Activated naive CD4-positive, alpha-beta T cell treated with anti-CD3 and anti-CD28 coated beads, Interleukin-2, amount 50 U/mL, for 24 hours (primary cell): ENCODE measurements around the gene TCL1A.

ENCODE experiments used
- H3K27ac Mint-ChIP-seq: one replicate; pipeline ENCODE4 v1.8.0; 2021; ENCODE audit warnings: mild to moderate bottlenecking, mixed read lengths
- H3K27me3 Mint-ChIP-seq: one replicate; pipeline ENCODE4 v1.8.0; 2021; ENCODE audit warnings: mixed read lengths
- H3K36me3 Mint-ChIP-seq: one replicate; pipeline ENCODE4 v1.8.0; 2021; ENCODE audit warnings: mixed read lengths
- H3K4me1 Mint-ChIP-seq: one replicate; pipeline ENCODE4 v1.8.0; 2021; ENCODE audit warnings: mixed read lengths
- H3K4me3 Mint-ChIP-seq: one replicate; pipeline ENCODE4 v1.8.0; 2021; ENCODE audit warnings: mild to moderate bottlenecking, mixed read lengths
- H3K9me3 Mint-ChIP-seq: one replicate; pipeline ENCODE4 v1.8.0; 2021; ENCODE audit warnings: mixed read lengths

TCL1A gene

GRCh38 chr14:95695913-95696312, 18.0 kb downstream of the TCL1A start:
- H3K9me3 Mint-ChIP-seq: no peaks in the 10 kb centered on the region
- no peaks in the 10 kb centered on the region for H3K4me1 Mint-ChIP-seq
- no peak overlapping the region for H3K4me3 Mint-ChIP-seq
- H3K36me3 Mint-ChIP-seq: no peaks in the 10 kb centered on the region
- H3K27me3 Mint-ChIP-seq: peaks cover 21% of the 10 kb centered on the region
- H3K27ac Mint-ChIP-seq: peak overlapping the region; percentile 57

- no peaks in the 10 kb centered on the region for H3K9me3 Mint-ChIP-seq
- H3K27ac Mint-ChIP-seq: no peak overlapping the region
- no peak overlapping the region for H3K4me3 Mint-ChIP-seq
- H3K4me1 Mint-ChIP-seq: no peaks in the 10 kb centered on the region
- H3K27me3 Mint-ChIP-seq: peaks cover 18% of the 10 kb centered on the region
- no peaks in the 10 kb centered on the region for H3K36me3 Mint-ChIP-seq
Observed at GRCh38 chr14:95695051-95695450, 18.9 kb downstream of the TCL1A start.

GRCh38 chr14:95692109-95692508, 21.8 kb downstream of the TCL1A start:
- Mint-ChIP-seq H3K4me1 (no peaks in the 10 kb centered on the region), H3K27ac (no peak overlapping the region), H3K4me3 (no peak overlapping the region), H3K27me3 (peaks cover 14% of the 10 kb centered on the region), H3K36me3 (no peaks in the 10 kb centered on the region), H3K9me3 (no peaks in the 10 kb centered on the region)

GRCh38 chr14:95691591-95691990, 22.3 kb downstream of the TCL1A start:
- Mint-ChIP-seq H3K4me1 (no peaks in the 10 kb centered on the region), H3K9me3 (no peaks in the 10 kb centered on the region), H3K27me3 (peaks cover 14% of the 10 kb centered on the region), H3K27ac (no peak overlapping the region), H3K36me3 (no peaks in the 10 kb centered on the region), H3K4me3 (no peak overlapping the region)

- H3K27me3 Mint-ChIP-seq: peaks cover 8% of the 10 kb centered on the region
- H3K36me3 Mint-ChIP-seq: no peaks in the 10 kb centered on the region
- no peaks in the 10 kb centered on the region for H3K4me1 Mint-ChIP-seq
- no peak overlapping the region for H3K4me3 Mint-ChIP-seq
- H3K27ac Mint-ChIP-seq: no peak overlapping the region
- no peaks in the 10 kb centered on the region for H3K9me3 Mint-ChIP-seq
Observed at GRCh38 chr14:95690815-95691214, 23.1 kb downstream of the TCL1A start.

- Mint-ChIP-seq H3K27me3 (peaks cover 6% of the 10 kb centered on the region), H3K27ac (no peak overlapping the region)
Observed at GRCh38 chr14:95689441-95689840, 24.5 kb downstream of the TCL1A start.

GRCh38 chr14:95686935-95687334, 27.0 kb downstream of the TCL1A start:
- peak overlapping the region; percentile 31 for H3K27ac Mint-ChIP-seq
- no peaks in the 10 kb centered on the region for H3K36me3 Mint-ChIP-seq
- H3K4me1 Mint-ChIP-seq: no peaks in the 10 kb centered on the region
- no peak overlapping the region for H3K4me3 Mint-ChIP-seq
- H3K9me3 Mint-ChIP-seq: no peaks in the 10 kb centered on the region
- peaks cover 4% of the 10 kb centered on the region for H3K27me3 Mint-ChIP-seq

More at GRCh38 chr14:95689441-95689840, 24.5 kb downstream of the TCL1A start:
- Mint-ChIP-seq H3K4me3 (no peak overlapping the region), H3K9me3 (no peaks in the 10 kb centered on the region), H3K4me1 (no peaks in the 10 kb centered on the region), H3K36me3 (no peaks in the 10 kb centered on the region)

- H3K36me3 Mint-ChIP-seq: no peaks in the 10 kb centered on the region
- peak within 1 kb of the TSS; percentile 31 for H3K27ac Mint-ChIP-seq
- peaks cover 4% of the 10 kb centered on the region for H3K27me3 Mint-ChIP-seq
- H3K4me1 Mint-ChIP-seq: no peaks in the 10 kb centered on the region
- H3K4me3 Mint-ChIP-seq: no peak within 1 kb of the TSS
- no peaks in the 10 kb centered on the region for H3K9me3 Mint-ChIP-seq
Observed at GRCh38 chr14:95685978-95686922, 27.7 kb downstream of the TCL1A start, which contains the start of gene TCL1B. TSS of gene TCL1B (plus strand) at chr14:95686426. CDS start at chr14:95686468, 42 bp downstream.

- Mint-ChIP-seq H3K27ac (no peak overlapping the region), H3K36me3 (no peaks in the 10 kb centered on the region), H3K4me1 (no peaks in the 10 kb centered on the region), H3K9me3 (no peaks in the 10 kb centered on the region), H3K4me3 (no peak overlapping the region), H3K27me3 (peaks cover 14% of the 10 kb centered on the region)
Observed at GRCh38 chr14:95683793-95684192, 30.1 kb downstream of the TCL1A start.

GRCh38 chr14:95681153-95681552, 32.8 kb downstream of the TCL1A start:
- Mint-ChIP-seq H3K4me1 (no peaks in the 10 kb centered on the region), H3K4me3 (no peak overlapping the region), H3K36me3 (no peaks in the 10 kb centered on the region), H3K27me3 (peaks cover 12% of the 10 kb centered on the region), H3K27ac (no peak overlapping the region), H3K9me3 (no peaks in the 10 kb centered on the region)

GRCh38 chr14:95679998-95680735, 33.8 kb downstream of the TCL1A start:
- Mint-ChIP-seq H3K4me3 (no peak overlapping the region), H3K9me3 (no peaks in the 10 kb centered on the region), H3K27me3 (peaks cover 17% of the 10 kb centered on the region), H3K36me3 (no peaks in the 10 kb centered on the region), H3K27ac (no peak overlapping the region), H3K4me1 (no peaks in the 10 kb centered on the region)

- no peaks in the 10 kb centered on the region for H3K9me3 Mint-ChIP-seq
- H3K4me3 Mint-ChIP-seq: no peak overlapping the region
- H3K4me1 Mint-ChIP-seq: no peaks in the 10 kb centered on the region
- H3K27ac Mint-ChIP-seq: no peak overlapping the region
- H3K27me3 Mint-ChIP-seq: peaks cover 17% of the 10 kb centered on the region
- H3K36me3 Mint-ChIP-seq: no peaks in the 10 kb centered on the region
Observed at GRCh38 chr14:95679148-95679815, 34.6 kb downstream of the TCL1A start.

- Mint-ChIP-seq H3K9me3 (no peaks in the 10 kb centered on the region), H3K36me3 (no peaks in the 10 kb centered on the region), H3K4me1 (no peaks in the 10 kb centered on the region), H3K27me3 (peaks cover 17% of the 10 kb centered on the region), H3K4me3 (no peak overlapping the region), H3K27ac (no peak overlapping the region)
Observed at GRCh38 chr14:95677179-95677835, 36.6 kb downstream of the TCL1A start.

GRCh38 chr14:95675486-95675885, 38.4 kb downstream of the TCL1A start:
- H3K4me3 Mint-ChIP-seq: no peak overlapping the region
- H3K27ac Mint-ChIP-seq: no peak overlapping the region
- peaks cover 17% of the 10 kb centered on the region for H3K27me3 Mint-ChIP-seq
- H3K36me3 Mint-ChIP-seq: no peaks in the 10 kb centered on the region
- no peaks in the 10 kb centered on the region for H3K4me1 Mint-ChIP-seq
- no peaks in the 10 kb centered on the region for H3K9me3 Mint-ChIP-seq

GRCh38 chr14:95674613-95675012, 39.3 kb downstream of the TCL1A start:
- Mint-ChIP-seq H3K9me3 (no peaks in the 10 kb centered on the region), H3K4me3 (no peak overlapping the region), H3K27ac (no peak overlapping the region), H3K4me1 (no peaks in the 10 kb centered on the region), H3K36me3 (no peaks in the 10 kb centered on the region), H3K27me3 (peaks cover 14% of the 10 kb centered on the region)
